ENCODE measurements around the gene DCT.

DCT gene

DNA sequence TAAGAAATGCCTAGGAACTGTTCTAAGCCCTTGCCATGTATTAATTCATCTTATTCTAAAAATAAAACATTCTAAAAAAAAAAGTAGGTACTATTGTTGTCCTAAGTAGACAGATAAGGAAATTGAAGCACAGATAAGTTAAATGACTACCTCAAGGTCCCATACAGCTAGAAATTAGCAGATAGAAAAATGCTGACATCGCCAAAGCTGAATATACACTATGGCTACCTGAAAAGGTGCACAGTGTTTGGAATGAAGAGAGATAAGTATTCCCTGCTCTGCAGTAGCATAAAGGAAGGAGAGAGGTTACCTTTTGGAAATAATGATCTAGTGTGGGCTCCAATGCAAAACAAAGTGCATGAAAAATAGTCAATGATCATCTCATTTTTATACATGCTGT, 65.3 kb downstream of the DCT start:
- ChIA-PET CTCF (interaction anchor here (0.6 to 3.4 kb wide), 5 partner anchors 11 to 465 kb away, joined by 3 to 29 read pairs (median 9); no protein-coding TSS in a partner anchor), POLR2A (no interaction called here)
- TF ChIP-seq FOXA1 (IDR thresholded peaks at IDR 0.05) (no peak), TARDBP (IDR thresholded peaks at IDR 0.05) (no peak), ZNF384 (IDR thresholded peaks at IDR 0.05) (no peak), ARNT (IDR thresholded peaks at IDR 0.05) (no peak), L3MBTL2 (conservative IDR thresholded peaks at IDR 0.05) (no peak), HDGF (IDR thresholded peaks at IDR 0.05; ENCODE audit: borderline replicate concordance) (no peak), ELF4 (IDR thresholded peaks at IDR 0.05) (no peak), FOXK2 (IDR thresholded peaks at IDR 0.05) (no peak), LEF1 (IDR thresholded peaks at IDR 0.05; ENCODE audit: borderline replicate concordance) (no peak), SP1 (IDR thresholded peaks at IDR 0.05) (no peak), CTBP1 (IDR thresholded peaks at IDR 0.05; ENCODE audit: borderline replicate concordance) (no peak), BHLHE40 (IDR thresholded peaks at IDR 0.05; ENCODE audit: borderline replicate concordance) (no peak), SUZ12 (IDR thresholded peaks at IDR 0.05) (no peak), NFRKB (IDR thresholded peaks at IDR 0.05) (no peak)
- TF ChIP-seq, protein P1, sequence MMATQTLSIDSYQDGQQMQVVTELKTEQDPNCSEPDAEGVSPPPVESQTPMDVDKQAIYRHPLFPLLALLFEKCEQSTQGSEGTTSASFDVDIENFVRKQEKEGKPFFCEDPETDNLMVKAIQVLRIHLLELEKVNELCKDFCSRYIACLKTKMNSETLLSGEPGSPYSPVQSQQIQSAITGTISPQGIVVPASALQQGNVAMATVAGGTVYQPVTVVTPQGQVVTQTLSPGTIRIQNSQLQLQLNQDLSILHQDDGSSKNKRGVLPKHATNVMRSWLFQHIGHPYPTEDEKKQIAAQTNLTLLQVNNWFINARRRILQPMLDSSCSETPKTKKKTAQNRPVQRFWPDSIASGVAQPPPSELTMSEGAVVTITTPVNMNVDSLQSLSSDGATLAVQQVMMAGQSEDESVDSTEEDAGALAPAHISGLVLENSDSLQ (IDR thresholded peaks at IDR 0.05): no peak
- no peak for DNase-seq (ENCODE audit: extremely low spot score)

DNA sequence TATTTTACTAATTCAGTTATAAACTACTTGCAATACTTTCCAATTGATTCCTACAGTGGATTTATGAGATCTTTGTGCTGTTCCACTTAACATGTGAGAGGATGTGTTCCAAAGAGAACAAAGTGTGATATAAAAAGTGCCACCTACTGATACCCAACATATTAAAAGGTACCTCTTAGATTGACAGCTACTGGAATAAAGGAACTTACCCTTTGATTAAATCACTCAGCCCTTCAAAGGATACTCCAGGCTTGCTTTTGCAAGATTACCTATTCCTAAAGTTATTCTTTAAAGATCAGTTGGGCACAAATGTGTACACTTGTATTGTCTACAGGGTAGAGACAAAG, 65.9 kb downstream of the DCT start:
- POLR2A ChIA-PET: no interaction called here
- TF ChIP-seq FOXM1 (IDR thresholded peaks at IDR 0.05; ENCODE audit: borderline replicate concordance) (no peak), ZNF384 (IDR thresholded peaks at IDR 0.05) (no peak), LEF1 (IDR thresholded peaks at IDR 0.05; ENCODE audit: borderline replicate concordance) (no peak), ELF4 (IDR thresholded peaks at IDR 0.05) (no peak), CTBP1 (IDR thresholded peaks at IDR 0.05; ENCODE audit: borderline replicate concordance) (no peak), FOXK2 (IDR thresholded peaks at IDR 0.05) (no peak), L3MBTL2 (conservative IDR thresholded peaks at IDR 0.05) (no peak)
- TF ChIP-seq, protein P1 (IDR thresholded peaks at IDR 0.05): peak; percentile 53
- CTCF ChIA-PET: no interaction called here

DNA sequence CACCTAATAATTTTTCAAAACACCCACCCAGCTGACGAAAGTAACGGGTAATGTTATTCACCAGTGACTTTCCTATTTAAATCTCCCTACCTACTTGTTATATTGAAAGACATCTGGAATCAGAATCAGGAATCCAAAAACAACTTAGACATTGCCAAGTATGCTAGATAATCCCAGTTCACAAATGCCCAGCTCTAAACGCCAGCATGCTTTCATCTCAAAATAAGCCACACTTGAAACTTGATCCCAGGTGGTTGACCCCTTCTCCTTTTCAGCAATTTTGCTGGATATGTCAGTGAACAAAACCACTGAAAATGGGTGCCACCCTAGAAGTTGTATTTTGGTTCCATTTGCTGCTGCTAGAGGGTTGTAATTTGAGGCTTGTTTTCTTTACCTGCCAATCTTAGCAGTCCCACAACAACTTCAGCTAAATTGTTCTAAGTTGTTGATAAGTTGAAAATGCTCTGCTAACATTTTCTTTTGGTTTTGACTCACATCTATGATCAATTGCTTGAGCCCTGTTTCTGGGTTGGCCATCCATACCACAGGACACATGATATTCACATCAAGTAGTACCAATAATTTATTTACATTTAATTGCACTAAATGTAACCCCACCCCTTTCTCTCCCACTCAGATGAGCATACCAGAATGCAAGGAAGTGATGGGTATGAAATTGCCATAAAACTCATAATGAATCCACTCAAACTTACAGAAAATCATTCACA, 66.4 kb downstream of the DCT start:
- DNase-seq (ENCODE audit: extremely low spot score): no peak
- POLR2A ChIA-PET: no interaction called here
- CTCF ChIA-PET: interaction anchor here (0.6 kb wide), 1 partner anchor 1142 kb away, joined by 4 read pairs; no protein-coding TSS in a partner anchor
- TF ChIP-seq TARDBP (IDR thresholded peaks at IDR 0.05): 0 out of 2 replicates have a peak, but pooled peaks have one; percentile 13
- no peak for TF ChIP-seq FOXM1 (IDR thresholded peaks at IDR 0.05; ENCODE audit: borderline replicate concordance)

More for the DNA sequence above, 65.9 kb downstream of the DCT start:
- no peak for DNase-seq (ENCODE audit: extremely low spot score)

DNA sequence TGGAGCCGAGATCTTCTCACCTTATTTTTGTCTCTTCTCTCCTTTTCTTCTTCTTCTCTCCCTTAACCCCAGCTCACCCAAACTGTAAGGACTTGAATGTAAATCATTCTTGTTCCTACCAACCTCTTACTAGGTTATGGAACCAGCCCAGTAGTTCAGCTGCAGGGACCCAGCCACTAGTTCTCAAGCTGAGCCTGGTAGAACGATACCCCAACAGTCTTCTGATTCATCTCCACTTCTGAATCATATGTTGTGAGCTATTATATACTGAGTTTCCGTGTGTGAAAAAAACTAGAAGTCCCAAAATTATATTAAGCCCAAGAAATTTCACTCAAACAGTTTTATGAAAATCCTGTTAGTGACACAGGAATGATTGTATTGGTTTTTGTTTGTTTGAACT, 67.7 kb downstream of the DCT start:
- DNase-seq (ENCODE audit: extremely low spot score): no peak
- POLR2A ChIA-PET: interaction anchor here (1.2 kb wide), 1 partner anchor 137 kb away, joined by 3 read pairs; no protein-coding TSS in a partner anchor
- CTCF ChIA-PET: no interaction called here
- TF ChIP-seq ARNT (IDR thresholded peaks at IDR 0.05) (no peak), LEF1 (IDR thresholded peaks at IDR 0.05; ENCODE audit: borderline replicate concordance) (no peak), ZNF384 (IDR thresholded peaks at IDR 0.05) (no peak), TARDBP (IDR thresholded peaks at IDR 0.05) (no peak), BHLHE40 (IDR thresholded peaks at IDR 0.05; ENCODE audit: borderline replicate concordance) (no peak), ELF4 (IDR thresholded peaks at IDR 0.05) (no peak), FOXM1 (IDR thresholded peaks at IDR 0.05; ENCODE audit: borderline replicate concordance) (no peak), NFRKB (IDR thresholded peaks at IDR 0.05) (no peak)
- TF ChIP-seq, protein P1 (IDR thresholded peaks at IDR 0.05): no peak

DNA sequence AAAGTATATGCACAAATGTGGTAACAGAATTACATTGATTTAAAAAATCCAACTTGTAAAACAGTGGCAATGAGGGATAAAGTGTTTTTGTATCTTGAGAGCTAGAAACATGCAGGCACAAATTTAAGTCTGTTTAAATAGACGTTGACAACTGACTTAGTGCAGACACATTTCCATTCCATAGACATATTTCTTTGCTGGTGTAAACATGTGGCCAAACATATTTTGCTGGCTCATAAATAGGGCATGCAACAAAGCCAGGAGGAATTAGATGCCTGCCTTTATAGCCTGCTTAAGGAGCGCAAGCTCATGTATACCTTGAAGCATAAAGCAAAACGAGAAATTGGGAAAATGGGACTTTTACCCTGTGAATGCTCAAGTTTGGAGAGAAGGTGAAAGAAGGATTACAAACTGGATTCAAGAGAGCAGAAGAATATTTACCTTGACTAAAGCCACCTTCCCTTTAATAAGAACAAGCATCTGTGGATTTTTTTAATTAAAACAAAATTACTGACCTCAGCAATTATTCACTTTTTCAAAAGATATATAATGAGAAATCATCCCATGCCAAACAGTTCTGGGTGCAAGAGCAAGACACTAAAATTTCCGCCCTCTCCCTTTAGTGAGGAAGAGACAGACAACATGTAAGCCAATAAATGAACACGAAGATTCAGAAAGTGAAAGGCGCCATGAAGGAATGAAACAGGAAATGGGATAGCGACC, 71.0 kb downstream of the DCT start:
- no peak for DNase-seq (ENCODE audit: extremely low spot score)
- TF ChIP-seq, protein P1 (IDR thresholded peaks at IDR 0.05): no peak
- TF ChIP-seq HDGF (IDR thresholded peaks at IDR 0.05; ENCODE audit: borderline replicate concordance) (no peak), ELF4 (IDR thresholded peaks at IDR 0.05) (no peak)
- ChIA-PET CTCF (interaction anchor here (0.6 to 1.8 kb wide), 2 partner anchors 8 to 112 kb away, joined by 3 to 5 read pairs; no protein-coding TSS in a partner anchor), POLR2A (interaction anchor here (1.0 kb wide), 1 partner anchor 188 kb away, joined by 3 read pairs; the partner anchor contains the start of gene TGDS)

DNA sequence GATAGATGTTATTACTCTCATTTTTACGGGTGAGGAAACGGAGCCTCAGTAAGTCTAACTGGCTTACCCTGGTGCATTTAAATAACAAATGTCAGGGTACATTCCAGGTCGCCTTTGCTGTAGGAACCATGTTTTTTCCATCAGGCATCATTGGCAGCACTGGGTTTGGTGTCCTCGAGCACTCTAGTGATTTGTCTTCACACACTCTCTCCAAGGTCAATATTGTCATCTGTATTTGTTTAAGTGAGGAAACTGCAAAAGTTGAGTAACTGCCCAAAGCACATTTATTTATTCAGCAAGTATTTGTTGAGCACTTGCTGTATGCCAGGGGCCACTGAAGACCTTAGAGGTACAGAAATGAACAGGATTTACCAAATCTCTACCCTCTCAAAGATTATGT, 78.6 kb downstream of the DCT start:
- no peak for DNase-seq (ENCODE audit: extremely low spot score)
- ChIA-PET CTCF (interaction anchor here (0.6 kb wide), 1 partner anchor 667 kb away, joined by 3 read pairs; no protein-coding TSS in a partner anchor), POLR2A (no interaction called here)
- TF ChIP-seq BHLHE40 (IDR thresholded peaks at IDR 0.05; ENCODE audit: borderline replicate concordance) (no peak), ZNF384 (IDR thresholded peaks at IDR 0.05) (no peak), HDGF (IDR thresholded peaks at IDR 0.05; ENCODE audit: borderline replicate concordance) (no peak), TARDBP (IDR thresholded peaks at IDR 0.05) (no peak), SUZ12 (IDR thresholded peaks at IDR 0.05) (no peak), NFRKB (IDR thresholded peaks at IDR 0.05) (no peak), FOXA1 (IDR thresholded peaks at IDR 0.05) (no peak), SP1 (IDR thresholded peaks at IDR 0.05) (no peak), CTBP1 (IDR thresholded peaks at IDR 0.05; ENCODE audit: borderline replicate concordance) (no peak), LEF1 (IDR thresholded peaks at IDR 0.05; ENCODE audit: borderline replicate concordance) (no peak), ELF4 (IDR thresholded peaks at IDR 0.05) (no peak), FOXM1 (IDR thresholded peaks at IDR 0.05; ENCODE audit: borderline replicate concordance) (no peak), ARNT (IDR thresholded peaks at IDR 0.05) (no peak), L3MBTL2 (conservative IDR thresholded peaks at IDR 0.05) (no peak), FOXK2 (IDR thresholded peaks at IDR 0.05) (no peak)
- TF ChIP-seq, protein P1 (IDR thresholded peaks at IDR 0.05): no peak
